Measurements from ENCODE around the gene STK4. TPM values are rescaled to one million over a fixed set of nuclear protein-coding genes. Genes with fewer than 3 reads are reported as not detected.
"Not testable (repeated sequence)": the region's sequence is repeated elsewhere in the genome, so short reads cannot be mapped to it uniquely, and the experiment has no call there.

STK4 gene
- total RNA-seq, 1 experiment from 2014 or later: 43.0 TPM

DNA sequence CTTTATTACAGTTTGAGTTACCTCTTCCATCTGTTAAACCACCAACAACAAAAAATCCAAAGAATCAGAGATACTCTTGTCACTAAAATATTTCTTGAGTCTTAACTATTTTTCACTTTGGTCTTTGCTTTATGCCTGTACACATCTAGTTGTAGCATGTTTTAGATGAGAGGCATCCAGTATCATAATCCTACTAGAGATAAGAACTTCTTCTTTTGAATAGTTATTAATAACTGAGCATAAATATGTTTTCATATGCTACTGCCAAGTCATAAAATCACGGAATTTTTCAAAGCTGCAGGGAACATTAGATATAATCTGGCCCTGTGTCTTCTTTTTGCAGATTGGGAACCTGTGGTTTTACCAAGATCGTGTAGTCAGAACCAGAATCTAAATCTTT, 55.3 kb downstream of the STK4 start:
- Histone ChIP-seq H3K79me2 (ENCODE audit: insufficient read depth, low read length) (no peaks in the 10 kb centered on the region), H3K9ac (ENCODE audit: extremely low read depth, insufficient read length, low read length) (no peak overlapping the region), H3K18ac (ENCODE audit: insufficient read length, low read depth, low read length) (no peak overlapping the region), H3T11ph (ENCODE audit: low read length) (no peak overlapping the region), H3K14ac (ENCODE audit: insufficient read depth, low read length) (no peak overlapping the region), H2BK12ac (ENCODE audit: insufficient read length, low read depth, low read length) (no peak overlapping the region), H3K4me2 (ENCODE audit: insufficient read depth, insufficient read length, low read length) (no peak overlapping the region), H3K27ac (ENCODE audit: insufficient read length, low read depth, low read length) (no peak overlapping the region), H3K9me3 (ENCODE audit: control insufficient read depth, low read depth, low read length) (no peaks in the 10 kb centered on the region), H4K8ac (replicated peaks; ENCODE audit: insufficient read length, low read depth, low read length) (no peak overlapping the region), H3K56ac (ENCODE audit: insufficient read length, low read depth, low read length) (no peak overlapping the region), H3K4ac (ENCODE audit: low read depth, low read length) (no peak overlapping the region), H2BK120ac (ENCODE audit: low read depth, low read length, poor library complexity, severe bottlenecking) (no peak overlapping the region), H2BK15ac (ENCODE audit: low read depth, low read length) (no peak overlapping the region), H3K27me3 (ENCODE audit: insufficient read depth, low read length) (no peaks in the 10 kb centered on the region), H3K79me1 (ENCODE audit: insufficient read depth, low read depth, low read length, poor library complexity, severe bottlenecking) (no peaks in the 10 kb centered on the region), H4K20me1 (ENCODE audit: control insufficient read depth, insufficient read depth, insufficient read length) (no peaks in the 10 kb centered on the region), H4K91ac (ENCODE audit: insufficient read length, low read depth, low read length) (no peak overlapping the region), H2BK20ac (ENCODE audit: low read depth, low read length, poor library complexity, severe bottlenecking) (no peak overlapping the region), H3K23me2 (ENCODE audit: insufficient read length, low read depth, low read length, poor library complexity, severe bottlenecking) (no peaks in the 10 kb centered on the region), H3K23ac (ENCODE audit: insufficient read length, low read depth, low read length) (no peak overlapping the region), H2AFZ (ENCODE audit: low read length) (no peak overlapping the region), H3K4me1 (ENCODE audit: insufficient read depth, low read length) (0 out of 2 replicates have a peak, but pooled peaks cover 4% of the 10 kb centered on the region), H2BK5ac (ENCODE audit: insufficient read length, low read length) (no peak overlapping the region), H2AK5ac (ENCODE audit: insufficient read length, low read length) (no peak overlapping the region), H4K5ac (ENCODE audit: insufficient read length, low read depth, low read length) (no peak overlapping the region)
- peaks cover 2 to 20% (median 19%) of the 10 kb centered on the region in 3 experiments; a peak in 5 of 7 replicates for H3K36me3 Mint-ChIP-seq (ENCODE audit: insufficient read depth in 1 of 3, low read depth in 3 of 3)
- H3K27me3 Mint-ChIP-seq (ENCODE audit: low read depth): no peaks in the 10 kb centered on the region
- no peak for DNase-seq
- TF ChIP-seq CTCF (conservative IDR thresholded peaks at IDR 0.05): no peak
- H3K27ac Mint-ChIP-seq: no peak overlapping the region
- peaks cover 22 to 26% of the 10 kb centered on the region in 2 experiments for H3K4me1 Mint-ChIP-seq
- no peak overlapping the region for H3K4me3 Mint-ChIP-seq
- H3K9me3 Mint-ChIP-seq: no peaks in the 10 kb centered on the region
- WGBS (ENCODE audit: extremely low coverage, insufficient read length, low lambda C conversion rate): no CpG with 5 or more reads among the region's 2 CpGs

GRCh38 chr20:45023140-45023539, 56.8 kb downstream of the STK4 start:
- not testable (repeated sequence) for H3K14ac ChIP-seq (ENCODE audit: insufficient read depth, low read length); H3K4ac ChIP-seq (ENCODE audit: low read depth, low read length); H3K9me3 Mint-ChIP-seq; H3K4me1 ChIP-seq (ENCODE audit: insufficient read depth, low read length); H2BK5ac ChIP-seq (ENCODE audit: insufficient read length, low read length); H4K8ac ChIP-seq (replicated peaks; ENCODE audit: insufficient read length, low read depth, low read length); H3K9ac ChIP-seq (ENCODE audit: extremely low read depth, insufficient read length, low read length); H4K5ac ChIP-seq (ENCODE audit: insufficient read length, low read depth, low read length); H3K23me2 ChIP-seq (ENCODE audit: insufficient read length, low read depth, low read length, poor library complexity, severe bottlenecking); H2AK5ac ChIP-seq (ENCODE audit: insufficient read length, low read length); H3K27me3 ChIP-seq (ENCODE audit: insufficient read depth, low read length); H3K27me3 Mint-ChIP-seq (ENCODE audit: low read depth); DNase-seq; H2BK120ac ChIP-seq (ENCODE audit: low read depth, low read length, poor library complexity, severe bottlenecking); H2BK12ac ChIP-seq (ENCODE audit: insufficient read length, low read depth, low read length); H4K91ac ChIP-seq (ENCODE audit: insufficient read length, low read depth, low read length); H3K9me3 ChIP-seq (ENCODE audit: control insufficient read depth, low read depth, low read length); H2BK20ac ChIP-seq (ENCODE audit: low read depth, low read length, poor library complexity, severe bottlenecking); H4K20me1 ChIP-seq (ENCODE audit: control insufficient read depth, insufficient read depth, insufficient read length); H3K23ac ChIP-seq (ENCODE audit: insufficient read length, low read depth, low read length); H3K18ac ChIP-seq (ENCODE audit: insufficient read length, low read depth, low read length); H2AFZ ChIP-seq (ENCODE audit: low read length); H3T11ph ChIP-seq (ENCODE audit: low read length); H3K27ac ChIP-seq (ENCODE audit: insufficient read length, low read depth, low read length); H3K4me3 Mint-ChIP-seq; H3K4me2 ChIP-seq (ENCODE audit: insufficient read depth, insufficient read length, low read length); H3K79me1 ChIP-seq (ENCODE audit: insufficient read depth, low read depth, low read length, poor library complexity, severe bottlenecking); H3K79me2 ChIP-seq (ENCODE audit: insufficient read depth, low read length); H3K56ac ChIP-seq (ENCODE audit: insufficient read length, low read depth, low read length); H2BK15ac ChIP-seq (ENCODE audit: low read depth, low read length)
- Mint-ChIP-seq H3K27ac (peak overlapping the region in 1 of 3 experiments; percentile 6; a peak in 1 of 7 replicates), H3K36me3 (ENCODE audit: insufficient read depth in 1 of 3, low read depth in 3 of 3) (peaks cover 3 to 25% (median 21%) of the 10 kb centered on the region in 3 experiments; a peak in 5 of 7 replicates), H3K4me1 (peaks cover 9 to 12% of the 10 kb centered on the region in 2 experiments)
- WGBS (ENCODE audit: extremely low coverage, insufficient read length, low lambda C conversion rate): no CpG with 5 or more reads among the region's 2 CpGs

Measured in H9 (cell line).